Measurements from ENCODE around the gene TMBIM4. TPM values are rescaled to one million over a fixed set of nuclear protein-coding genes. Genes with fewer than 3 reads are reported as not detected.

The TMBIM4 gene
- total RNA-seq, 1 experiment from 2014 or later, result 51.1 TPM

- intact Hi-C loops (cut with micrococcal nuclease), result no loop called here
- no peak overlapping the region for H3K4me2 ChIP-seq (ENCODE audit: low read length)
- H3K36me3 ChIP-seq (ENCODE audit: control insufficient read depth in 1 of 2, insufficient read depth in 2 of 2, low read length in 2 of 2), result no peaks in the 10 kb centered on the region
- no peaks in the 10 kb centered on the region for H3K27me3 ChIP-seq (ENCODE audit: insufficient read depth, low read length)
- no peaks in the 10 kb centered on the region for H4K20me1 ChIP-seq (ENCODE audit: insufficient read depth)
- H3K4me1 ChIP-seq (ENCODE audit: control insufficient read depth in 1 of 2, insufficient read depth in 2 of 2, low read length in 2 of 2), result peaks cover 4 to 11% of the 10 kb centered on the region in 2 experiments; a peak in 3 of 4 replicates
- RAD21 ChIA-PET (ENCODE audit: low non-redundant PET in 1 of 2, low total read pairs in 2 of 2, uncharacterized antibody in 2 of 2, unreplicated experiment in 2 of 2), result no interaction called here
- H2AFZ ChIP-seq (ENCODE audit: low read depth, low read length, poor library complexity, severe bottlenecking), result peak overlapping the region; percentile 6
- H3K79me2 ChIP-seq (ENCODE audit: insufficient read depth, low read length), result no peaks in the 10 kb centered on the region
- CTCF ChIA-PET, result no interaction called here
- no peak overlapping the region for H3K27ac ChIP-seq (ENCODE audit: low read depth, low read length)
- no peak for ATAC-seq
- no peak for TF ChIP-seq EGR1 (IDR thresholded peaks at IDR 0.05; ENCODE audit: low read depth)
- no peak for TF ChIP-seq ZFX (IDR thresholded peaks at IDR 0.05)
- no peak for TF ChIP-seq MAX (IDR thresholded peaks at IDR 0.05)
- TF ChIP-seq SRF (IDR thresholded peaks at IDR 0.05; ENCODE audit: low read depth), result no peak
- no peak for TF ChIP-seq FOSL1 (IDR thresholded peaks at IDR 0.05; ENCODE audit: low read depth)
- TF ChIP-seq SP1 (IDR thresholded peaks at IDR 0.05; ENCODE audit: low read depth), result no peak
- no peak for TF ChIP-seq TCF7L2 (IDR thresholded peaks at IDR 0.05; ENCODE audit: borderline replicate concordance, extremely low read depth, insufficient read depth, insufficient read length)
- no peak for TF ChIP-seq SIN3A (IDR thresholded peaks at IDR 0.05; ENCODE audit: low read depth)
- TF ChIP-seq CTCF (IDR thresholded peaks at IDR 0.05 in 2 of 3, conservative IDR thresholded peaks at IDR 0.05 in 1 of 3; ENCODE audit: borderline replicate concordance in 1 of 3, insufficient read depth in 1 of 3, low read depth in 2 of 3, low read length in 2 of 3), result no peak
- no peak for TF ChIP-seq JUND (IDR thresholded peaks at IDR 0.05)
- no peak for TF ChIP-seq ELF1 (IDR thresholded peaks at IDR 0.05; ENCODE audit: borderline replicate concordance, low read depth)
- TF ChIP-seq POLR2AphosphoS5 (IDR thresholded peaks at IDR 0.05; ENCODE audit: low read depth, low read length), result no peak
- no peak for TF ChIP-seq YY1 (IDR thresholded peaks at IDR 0.05; ENCODE audit: extremely low read depth, insufficient replicate concordance, low read depth, low read length)
- TF ChIP-seq EZH2 (IDR thresholded peaks at IDR 0.05), result no peak
- no peak for TF ChIP-seq EZH2phosphoT487 (IDR thresholded peaks at IDR 0.05; ENCODE audit: borderline replicate concordance)
- TF ChIP-seq REST (IDR thresholded peaks at IDR 0.05; ENCODE audit: low read depth), result no peak
- H3K9me3 ChIP-seq (ENCODE audit: control insufficient read depth in 1 of 2, insufficient read depth in 1 of 2, low read depth in 1 of 2, low read length in 2 of 2), result no peaks in the 10 kb centered on the region
- H3K4me3 ChIP-seq (replicated peaks in 1 of 2; ENCODE audit: low read depth in 1 of 2, low read length in 2 of 2), result no peak overlapping the region
- H3K9me2 ChIP-seq (ENCODE audit: insufficient read depth), result no peaks in the 10 kb centered on the region
- BruUV-seq (replicated peaks), result no TSS peak
- no peak for DNase-seq (ENCODE audit: low read depth, low spot score)
- POLR2A ChIA-PET, result interaction anchor here (0.6 kb wide), 1 partner anchor 824 kb away, joined by 3 read pairs; no protein-coding TSS in a partner anchor
- no peak overlapping the region for H3K9ac ChIP-seq (ENCODE audit: low read length)
These were observed 58.2 kb downstream of the TMBIM4 start for GRCh38 chr12:66111605-66112004.
